Body of pancreas (tissue), 4 donors: ENCODE results near the gene TMPRSS9. TPM values are rescaled to one million over a fixed set of nuclear protein-coding genes. Genes with fewer than 3 reads are reported as not detected.

ENCODE experiments used
- ATAC-seq: fragments of 150-250 bp; one replicate; pipeline ENCODE4 v1.9.1; 2016
- DNase-seq, 4 donors: peaks; one replicate each; pipeline ENCODE4 v3.0.0-alpha.2; 2019
- H3K27ac ChIP-seq, 4 donors: fragments of 200-600 bp; sonication (generic); 1 replicate in 3 of 4; 2 replicates in 1 of 4; pipeline versions ENCODE4 v1.5.1 to v1.6.1; 2016 to 2019; ENCODE audit warnings: mild to moderate bottlenecking in 1 of 4, mixed read lengths in 1 of 4, moderate library complexity in 1 of 4
- H3K27me3 ChIP-seq, 2 donors: fragments of 200-600 bp; sonication (generic); one replicate each; pipeline ENCODE4 v1.6.0; 2016; ENCODE audit warnings: mild to moderate bottlenecking in 1 of 2
- H3K36me3 ChIP-seq, 2 donors: fragments of 200-600 bp; sonication (generic); replicated peaks in 1 of 2; 2 replicates each; pipeline ENCODE4 v1.5.1; 2016; ENCODE audit warnings: low read depth in 2 of 2; ENCODE audit not compliant: insufficient read depth in 1 of 2
- H3K4me1 ChIP-seq: fragments of 200-600 bp; sonication (generic); one replicate; pipeline ENCODE4 v1.6.0; 2016
- H3K4me3 ChIP-seq, 2 donors: fragments of 200-600 bp; sonication (generic); 1 replicate in 1 of 2; 2 replicates in 1 of 2; pipeline ENCODE4 v1.5.1; 2016 to 2019
- H3K9me3 ChIP-seq, 3 donors: fragments of 200-600 bp; sonication (generic); 1 replicate in 2 of 3; 2 replicates in 1 of 3; pipeline ENCODE4 v1.5.1; 2016
- POLR2A ChIP-seq, 3 donors: fragments of 450-650 bp; IDR thresholded peaks; one replicate each; pipeline ENCODE4 v1.6.1; 2016; ENCODE audit warnings: antibody characterized with exemption in 3 of 3, mild to moderate bottlenecking in 2 of 3
- WGBS, 2 donors: methylation state at CpG; one replicate each; pipeline ENCODE4 v1.1.5; 2017; 5-methylcytosine and 5-hydroxymethylcytosine counted together
- intact Hi-C: fragments of 100-400 bp; cut with DNase I; formaldehyde crosslinking; loops from one replicate; pipeline ENCODE4 v1.15.1; 2023
- total RNA-seq, 2 donors: library from RNA; depleted of rRNA; stranded (reverse); fragments of >200 nt; gene quantifications; one replicate each; pipeline ENCODE4 v1.1.0, GENCODE V29; 2016
- TF ChIP-seq, protein P1 (sequence below), 7 experiments: fragments of 450-650 bp in 4 of 7; fragments of 200-600 bp in 3 of 7; sonication (generic) in 3 of 7; IDR thresholded peaks; one replicate each; pipeline ENCODE4 v1.5.1; 2016 to 2019; ENCODE audit warnings: antibody characterized with exemption in 7 of 7

The TMPRSS9 gene
- total RNA-seq, 2 donors from 2014 or later, result not detected

DNA sequence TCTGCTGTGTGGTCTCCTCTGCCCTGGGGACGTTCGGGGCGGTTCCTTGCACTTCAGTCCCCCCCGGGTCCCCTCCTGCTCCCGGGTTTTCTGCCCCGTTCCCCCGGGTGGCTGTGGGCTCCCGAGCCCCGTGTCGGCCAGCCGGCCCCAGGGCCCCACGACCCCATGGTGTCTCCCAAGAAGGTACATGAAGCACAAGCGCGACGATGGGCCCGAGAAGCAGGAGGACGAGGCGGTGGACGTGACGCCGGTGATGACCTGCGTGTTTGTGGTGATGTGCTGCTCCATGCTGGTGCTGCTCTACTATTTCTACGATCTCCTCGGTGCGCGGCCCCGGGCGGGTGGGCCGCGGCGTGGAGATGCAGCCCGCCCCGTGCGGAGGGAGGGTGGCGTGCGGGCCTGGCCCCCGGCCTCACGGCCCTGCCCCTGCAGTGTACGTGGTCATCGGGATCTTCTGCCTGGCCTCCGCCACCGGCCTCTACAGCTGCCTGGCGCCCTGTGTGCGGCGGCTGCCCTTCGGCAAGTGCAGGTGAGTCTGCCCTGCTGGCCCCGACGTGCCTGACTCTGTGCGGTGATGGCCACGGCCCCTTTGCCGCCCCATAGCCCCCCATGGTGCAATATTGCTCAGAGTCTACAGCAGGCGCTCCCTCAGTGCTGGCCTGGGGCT lies 20.3 kb upstream of the TMPRSS9 start:
- Histone ChIP-seq H3K4me3 (no peak overlapping the region), H3K9me3 (no peaks in the 10 kb centered on the region), H3K27me3 (no peaks in the 10 kb centered on the region), H3K27ac (no peak overlapping the region), H3K4me1 (peaks cover 11% of the 10 kb centered on the region), H3K36me3 (peaks cover 0 to 8% of the 10 kb centered on the region in 2 donors)
- TF ChIP-seq, protein P1, sequence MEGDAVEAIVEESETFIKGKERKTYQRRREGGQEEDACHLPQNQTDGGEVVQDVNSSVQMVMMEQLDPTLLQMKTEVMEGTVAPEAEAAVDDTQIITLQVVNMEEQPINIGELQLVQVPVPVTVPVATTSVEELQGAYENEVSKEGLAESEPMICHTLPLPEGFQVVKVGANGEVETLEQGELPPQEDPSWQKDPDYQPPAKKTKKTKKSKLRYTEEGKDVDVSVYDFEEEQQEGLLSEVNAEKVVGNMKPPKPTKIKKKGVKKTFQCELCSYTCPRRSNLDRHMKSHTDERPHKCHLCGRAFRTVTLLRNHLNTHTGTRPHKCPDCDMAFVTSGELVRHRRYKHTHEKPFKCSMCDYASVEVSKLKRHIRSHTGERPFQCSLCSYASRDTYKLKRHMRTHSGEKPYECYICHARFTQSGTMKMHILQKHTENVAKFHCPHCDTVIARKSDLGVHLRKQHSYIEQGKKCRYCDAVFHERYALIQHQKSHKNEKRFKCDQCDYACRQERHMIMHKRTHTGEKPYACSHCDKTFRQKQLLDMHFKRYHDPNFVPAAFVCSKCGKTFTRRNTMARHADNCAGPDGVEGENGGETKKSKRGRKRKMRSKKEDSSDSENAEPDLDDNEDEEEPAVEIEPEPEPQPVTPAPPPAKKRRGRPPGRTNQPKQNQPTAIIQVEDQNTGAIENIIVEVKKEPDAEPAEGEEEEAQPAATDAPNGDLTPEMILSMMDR (IDR thresholded peaks at IDR 0.05), result no peak
- no peak for TF ChIP-seq POLR2A (IDR thresholded peaks at IDR 0.05)
- ATAC-seq (no peak), DNase-seq (no peak)
- WGBS, 2 donors, result 88 to 92% methylated on average over 17 to 46 of the region's 52 CpGs
- intact Hi-C loops, result no loop called here

DNA sequence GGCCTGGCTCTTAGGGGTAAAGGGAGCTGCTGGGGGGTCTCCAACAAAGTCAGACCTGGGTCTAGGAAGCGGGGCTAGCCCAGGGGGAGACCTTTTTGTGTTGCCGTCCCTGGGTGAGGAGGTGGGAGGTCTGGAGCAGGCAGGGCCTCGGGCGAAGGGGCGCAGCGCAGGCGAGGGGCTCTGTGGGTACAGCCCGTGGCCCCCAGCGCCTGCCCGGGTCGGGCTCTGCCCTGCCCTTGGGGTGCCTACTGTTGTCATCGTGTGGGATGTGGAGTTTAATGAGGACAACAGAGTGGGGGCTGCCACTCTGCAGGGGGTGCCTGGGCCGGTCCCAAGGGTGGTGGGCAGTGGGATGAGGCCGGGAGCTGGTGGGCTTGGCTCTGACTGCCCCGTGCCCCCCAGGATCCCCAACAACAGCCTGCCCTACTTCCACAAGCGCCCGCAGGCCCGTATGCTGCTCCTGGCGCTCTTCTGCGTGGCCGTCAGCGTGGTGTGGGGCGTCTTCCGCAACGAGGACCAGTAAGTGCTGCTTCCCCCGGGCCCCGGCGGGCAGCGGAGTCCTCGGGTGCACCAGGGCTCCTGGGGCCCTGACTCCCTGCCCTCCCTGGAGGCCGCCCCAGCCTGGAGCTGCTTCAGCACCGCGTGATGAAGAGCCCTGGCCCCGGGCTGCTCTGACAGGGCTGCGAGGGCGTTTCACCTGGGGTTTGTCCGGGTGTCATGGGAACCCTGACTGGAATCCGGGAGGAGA lies 19.4 kb upstream of the TMPRSS9 start:
- peaks cover 11% of the 10 kb centered on the region for H3K4me1 ChIP-seq
- H3K27ac ChIP-seq, result no peak overlapping the region
- TF ChIP-seq, protein P1 (IDR thresholded peaks at IDR 0.05), result no peak
- TF ChIP-seq POLR2A (IDR thresholded peaks at IDR 0.05), result no peak
- intact Hi-C loops, result no loop called here
- H3K4me3 ChIP-seq, result no peak overlapping the region
- peaks cover 0 to 8% of the 10 kb centered on the region in 2 donors for H3K36me3 ChIP-seq
- WGBS, 2 donors, result 93% methylated on average over 24 of the region's 38 CpGs; no CpG with 5 or more reads in 1 of the 2 donors
- H3K9me3 ChIP-seq, result no peaks in the 10 kb centered on the region
- no peak for ATAC-seq
- H3K27me3 ChIP-seq, result no peaks in the 10 kb centered on the region
- no peak for DNase-seq

DNA sequence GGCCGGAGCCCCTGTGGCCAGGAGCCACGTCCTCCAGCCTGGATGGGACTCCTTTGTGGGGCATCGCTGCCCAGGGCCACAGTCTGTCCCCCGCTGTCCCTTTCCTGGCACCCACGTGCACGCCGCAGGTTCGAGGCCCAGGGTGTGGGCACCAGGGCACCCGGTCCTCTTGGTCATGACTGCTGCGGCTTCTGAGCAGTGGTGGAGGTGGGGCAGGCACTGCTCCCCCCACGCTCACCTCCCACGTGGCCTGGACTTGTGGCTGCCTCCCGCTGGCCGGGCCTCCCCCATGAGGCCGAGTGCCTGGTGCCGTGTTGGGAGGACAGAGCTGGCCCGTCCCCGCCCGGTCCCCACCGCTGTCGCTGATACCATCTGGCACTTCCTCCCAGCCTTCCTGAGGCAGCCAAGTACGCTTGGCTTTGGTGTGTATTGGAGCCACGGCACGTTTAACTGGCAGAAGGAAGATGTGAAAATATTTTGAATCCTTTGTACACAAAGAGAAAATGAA lies 18.8 kb upstream of the TMPRSS9 start:
- H3K27ac ChIP-seq, result no peak overlapping the region
- intact Hi-C loops, result no loop called here

DNA sequence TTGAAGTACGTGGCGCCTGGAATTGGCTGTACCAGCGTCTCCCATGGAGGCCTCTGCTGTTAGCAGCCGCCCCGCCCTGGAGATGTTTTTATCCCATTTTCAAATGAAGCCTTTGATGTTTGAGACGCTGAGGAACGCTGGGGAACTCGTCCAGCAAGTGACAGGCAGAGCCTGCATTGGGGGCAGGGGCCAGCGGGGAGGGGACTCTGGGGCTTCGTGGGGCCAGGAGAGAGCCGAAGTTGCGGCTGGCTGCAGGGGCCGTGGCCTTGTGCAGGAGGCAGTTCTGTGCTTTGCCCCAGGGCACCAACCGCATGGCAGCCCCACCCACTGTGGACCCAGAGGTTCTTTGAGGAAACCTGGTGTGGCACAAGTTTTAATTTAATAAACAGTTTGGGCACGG lies 18.1 kb upstream of the TMPRSS9 start:
- DNase-seq, result no peak
- Histone ChIP-seq H3K9me3 (no peaks in the 10 kb centered on the region), H3K4me3 (no peak overlapping the region), H3K27me3 (no peaks in the 10 kb centered on the region), H3K36me3 (peaks cover 0 to 8% of the 10 kb centered on the region in 2 donors), H3K27ac (no peak overlapping the region), H3K4me1 (peaks cover 10% of the 10 kb centered on the region)
- 88 to 89% methylated on average over 10 to 15 of the region's 15 CpGs for WGBS, 2 donors
- ATAC-seq, result no peak
- intact Hi-C loops, result no loop called here
- TF ChIP-seq, protein P1 (IDR thresholded peaks at IDR 0.05), result no peak
- TF ChIP-seq POLR2A (IDR thresholded peaks at IDR 0.05), result no peak

More for the DNA sequence above, 18.8 kb upstream of the TMPRSS9 start:
- Histone ChIP-seq H3K27me3 (no peaks in the 10 kb centered on the region), H3K4me1 (peaks cover 11% of the 10 kb centered on the region), H3K36me3 (peaks cover 0 to 8% of the 10 kb centered on the region in 2 donors), H3K4me3 (no peak overlapping the region), H3K9me3 (no peaks in the 10 kb centered on the region)
- ATAC-seq (no peak), DNase-seq (no peak)
- no peak for TF ChIP-seq POLR2A (IDR thresholded peaks at IDR 0.05)
- TF ChIP-seq, protein P1 (IDR thresholded peaks at IDR 0.05), result no peak
- 83 to 88% methylated on average over 15 to 24 of the region's 24 CpGs for WGBS, 2 donors
